Measurements from ENCODE around the gene KRT3.
"Not testable (repeated sequence)": the region's sequence is repeated elsewhere in the genome, so short reads cannot be mapped to it uniquely, and the experiment has no call there.

Gene KRT3

DNA sequence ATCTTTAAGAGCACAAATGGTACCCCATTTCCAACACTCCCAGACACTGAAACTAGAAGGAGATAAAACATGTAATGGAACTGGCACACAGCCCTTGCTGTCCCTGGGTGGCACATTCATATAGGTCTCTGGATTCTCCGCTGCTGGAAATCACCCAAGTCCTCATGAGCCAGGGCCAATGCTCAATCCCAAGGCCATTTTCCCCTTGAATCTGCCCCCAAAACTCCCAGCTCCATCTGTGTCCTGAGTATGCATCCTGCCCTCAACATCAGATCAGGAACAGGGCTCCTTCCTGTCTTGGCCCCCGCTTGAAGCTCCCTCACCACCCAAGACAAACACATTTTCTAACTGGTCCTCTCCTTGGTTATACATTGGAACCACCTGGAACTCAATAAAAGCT, 43.4 kb downstream of the KRT3 start:
- no peaks in the 10 kb centered on the region for H3K4me1 ChIP-seq (ENCODE audit: control insufficient read depth in 1 of 2, insufficient read depth in 2 of 2, low read length in 2 of 2)
- H3K27me3 ChIP-seq (ENCODE audit: control insufficient read depth in 1 of 2, insufficient read depth in 2 of 2, low read length in 2 of 2), result peaks cover 0 to 6% of the 10 kb centered on the region in 2 donors
- H3K9me3 ChIP-seq (ENCODE audit: control insufficient read depth in 1 of 2, low read length in 2 of 2), result no peaks in the 10 kb centered on the region

DNA sequence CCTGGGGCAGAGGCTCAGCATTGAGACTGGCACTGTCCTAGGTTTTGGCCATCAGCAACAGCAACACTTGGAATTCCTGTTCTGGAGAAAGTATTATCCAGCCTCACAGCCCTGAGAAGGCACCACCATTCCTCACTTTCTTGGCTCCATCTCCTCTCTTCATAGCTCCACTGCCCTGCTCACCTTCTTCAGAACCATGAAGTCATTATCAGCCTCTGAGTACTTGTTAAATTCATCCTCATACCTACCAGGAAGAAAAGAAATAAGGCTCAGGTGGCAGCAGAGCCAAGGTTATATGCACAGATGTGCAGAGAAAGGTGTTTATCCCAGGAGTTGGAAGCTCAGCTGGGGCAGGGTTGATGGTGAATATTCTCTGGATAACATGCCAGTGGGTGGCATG, 44.1 kb downstream of the KRT3 start:
- Histone ChIP-seq H3K4me1 (ENCODE audit: control insufficient read depth in 1 of 2, insufficient read depth in 2 of 2, low read length in 2 of 2) (no peaks in the 10 kb centered on the region), H3K9me3 (ENCODE audit: control insufficient read depth in 1 of 2, low read length in 2 of 2) (no peaks in the 10 kb centered on the region), H3K4me3 (ENCODE audit: low read depth in 1 of 2, low read length in 2 of 2) (no peak overlapping the region), H3K36me3 (ENCODE audit: control insufficient read depth in 1 of 2, insufficient read depth in 2 of 2, low read length in 2 of 2) (no peaks in the 10 kb centered on the region), H3K9ac (ENCODE audit: low read depth in 1 of 2, low read length in 2 of 2) (no peak overlapping the region), H3K27me3 (ENCODE audit: control insufficient read depth in 1 of 2, insufficient read depth in 2 of 2, low read length in 2 of 2) (peaks cover 0 to 11% of the 10 kb centered on the region in 2 donors), H3K27ac (ENCODE audit: low read depth, low read length) (no peak overlapping the region)

More for the DNA sequence above, 43.4 kb downstream of the KRT3 start:
- Histone ChIP-seq H3K36me3 (ENCODE audit: control insufficient read depth in 1 of 2, insufficient read depth in 2 of 2, low read length in 2 of 2) (no peaks in the 10 kb centered on the region), H3K27ac (ENCODE audit: low read depth, low read length) (no peak overlapping the region), H3K4me3 (ENCODE audit: low read depth in 1 of 2, low read length in 2 of 2) (no peak overlapping the region), H3K9ac (ENCODE audit: low read depth in 1 of 2, low read length in 2 of 2) (no peak overlapping the region)

DNA sequence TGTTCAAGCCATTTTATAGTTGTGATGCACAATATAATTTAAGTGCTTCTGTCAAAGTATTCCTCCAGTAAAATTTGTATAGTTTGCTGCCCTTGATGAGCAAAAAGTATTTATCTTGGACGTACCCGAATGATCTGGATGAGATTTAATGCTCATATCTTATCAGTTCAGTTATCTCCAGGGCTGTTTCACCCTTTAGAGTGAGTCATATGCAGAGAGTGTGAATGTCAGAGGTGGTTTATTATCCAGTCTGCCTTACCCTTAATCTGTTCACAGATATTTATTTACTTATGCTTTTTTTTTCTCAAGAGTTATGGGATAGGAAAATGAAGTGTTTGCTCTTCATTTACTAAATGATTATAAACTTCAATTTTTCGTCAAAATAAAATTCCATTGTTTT, 45.4 kb downstream of the KRT3 start:
- not testable (repeated sequence) for H3K9ac ChIP-seq (ENCODE audit: low read depth in 1 of 2, low read length in 2 of 2); H3K4me1 ChIP-seq (ENCODE audit: control insufficient read depth in 1 of 2, insufficient read depth in 2 of 2, low read length in 2 of 2); H3K4me3 ChIP-seq (ENCODE audit: low read depth in 1 of 2, low read length in 2 of 2); H3K9me3 ChIP-seq (ENCODE audit: control insufficient read depth in 1 of 2, low read length in 2 of 2); H3K36me3 ChIP-seq (ENCODE audit: control insufficient read depth in 1 of 2, insufficient read depth in 2 of 2, low read length in 2 of 2); H3K27ac ChIP-seq (ENCODE audit: low read depth, low read length)
- peaks cover 0 to 22% of the 10 kb centered on the region in 2 donors for H3K27me3 ChIP-seq (ENCODE audit: control insufficient read depth in 1 of 2, insufficient read depth in 2 of 2, low read length in 2 of 2)

DNA sequence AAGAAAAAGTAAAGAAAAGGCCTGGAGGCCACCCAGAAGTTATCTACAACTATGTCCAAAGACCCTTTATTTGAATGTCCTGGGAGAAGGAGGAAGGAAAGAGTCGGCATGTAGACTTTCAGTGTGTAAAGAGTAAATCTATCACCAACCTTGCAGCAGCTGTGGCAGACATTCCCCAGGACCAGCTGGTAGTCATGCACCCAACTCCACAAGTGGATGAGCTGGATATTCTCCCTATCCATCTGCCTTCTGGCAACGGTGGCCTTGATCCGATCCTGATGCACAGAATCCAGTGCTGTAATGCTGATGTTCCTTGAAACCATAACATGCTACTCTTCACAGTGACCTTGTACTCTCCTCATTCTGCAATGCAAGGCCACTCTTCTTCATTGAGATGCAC, 46.1 kb downstream of the KRT3 start:
- H3K9ac ChIP-seq (ENCODE audit: low read depth in 1 of 2, low read length in 2 of 2), result no peak overlapping the region
- no peak overlapping the region for H3K4me3 ChIP-seq (ENCODE audit: low read depth in 1 of 2, low read length in 2 of 2)
- no peaks in the 10 kb centered on the region for H3K36me3 ChIP-seq (ENCODE audit: control insufficient read depth in 1 of 2, insufficient read depth in 2 of 2, low read length in 2 of 2)
- H3K27me3 ChIP-seq (ENCODE audit: control insufficient read depth in 1 of 2, insufficient read depth in 2 of 2, low read length in 2 of 2), result peaks cover 0 to 22% of the 10 kb centered on the region in 2 donors
- no peaks in the 10 kb centered on the region for H3K4me1 ChIP-seq (ENCODE audit: control insufficient read depth in 1 of 2, insufficient read depth in 2 of 2, low read length in 2 of 2)
- H3K9me3 ChIP-seq (ENCODE audit: control insufficient read depth in 1 of 2, low read length in 2 of 2), result no peaks in the 10 kb centered on the region
- H3K27ac ChIP-seq (ENCODE audit: low read depth, low read length), result no peak overlapping the region

DNA sequence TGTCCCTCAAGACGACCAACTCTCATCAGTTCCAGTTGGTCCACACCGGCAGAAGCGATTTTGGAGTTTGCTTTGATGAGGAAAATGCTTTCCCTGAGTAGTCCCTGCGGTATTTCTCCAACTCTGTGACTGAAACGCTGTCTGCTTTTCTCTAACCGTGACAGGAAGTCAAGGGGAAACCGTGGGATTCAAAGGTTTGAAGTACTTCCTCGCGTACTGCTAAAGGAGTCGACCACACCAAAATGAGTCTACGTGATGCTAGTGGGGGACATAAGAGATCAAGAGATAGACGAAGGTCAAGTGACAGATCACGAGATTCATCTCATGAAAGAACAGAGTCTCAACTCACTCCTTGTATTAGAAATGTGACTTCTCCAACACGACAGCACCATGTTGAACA, 47.3 kb downstream of the KRT3 start:
- Histone ChIP-seq H3K27me3 (ENCODE audit: control insufficient read depth in 1 of 2, insufficient read depth in 2 of 2, low read length in 2 of 2) (peaks cover 0 to 22% of the 10 kb centered on the region in 2 donors), H3K9ac (ENCODE audit: low read depth in 1 of 2, low read length in 2 of 2) (no peak overlapping the region), H3K27ac (ENCODE audit: low read depth, low read length) (no peak overlapping the region), H3K4me3 (ENCODE audit: low read depth in 1 of 2, low read length in 2 of 2) (no peak overlapping the region), H3K36me3 (ENCODE audit: control insufficient read depth in 1 of 2, insufficient read depth in 2 of 2, low read length in 2 of 2) (no peaks in the 10 kb centered on the region), H3K4me1 (ENCODE audit: control insufficient read depth in 1 of 2, insufficient read depth in 2 of 2, low read length in 2 of 2) (no peaks in the 10 kb centered on the region), H3K9me3 (ENCODE audit: control insufficient read depth in 1 of 2, low read length in 2 of 2) (no peaks in the 10 kb centered on the region)

DNA sequence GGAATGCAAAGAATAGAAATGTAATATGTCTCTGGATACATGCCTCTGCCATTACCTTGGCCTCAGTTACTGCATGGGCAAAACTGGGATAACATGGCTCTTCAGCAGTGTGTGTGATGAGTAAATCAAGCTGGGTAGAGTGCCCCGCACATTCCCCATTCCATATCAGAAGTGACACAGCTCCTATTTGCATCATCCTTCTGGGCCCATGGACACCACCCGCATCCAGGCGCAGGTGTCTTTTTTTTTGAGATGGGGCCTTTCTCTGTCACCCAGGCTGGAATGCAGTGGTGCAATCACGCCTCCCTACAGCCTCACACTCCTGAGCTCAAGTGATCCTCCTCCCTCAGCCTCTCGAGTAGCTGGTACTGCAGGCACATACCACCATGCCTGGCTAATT, 50.4 kb downstream of the KRT3 start:
- no peaks in the 10 kb centered on the region for H3K9me3 ChIP-seq (ENCODE audit: control insufficient read depth in 1 of 2, low read length in 2 of 2)
- H3K27me3 ChIP-seq (ENCODE audit: control insufficient read depth in 1 of 2, insufficient read depth in 2 of 2, low read length in 2 of 2), result peaks cover 0 to 15% of the 10 kb centered on the region in 2 donors

DNA sequence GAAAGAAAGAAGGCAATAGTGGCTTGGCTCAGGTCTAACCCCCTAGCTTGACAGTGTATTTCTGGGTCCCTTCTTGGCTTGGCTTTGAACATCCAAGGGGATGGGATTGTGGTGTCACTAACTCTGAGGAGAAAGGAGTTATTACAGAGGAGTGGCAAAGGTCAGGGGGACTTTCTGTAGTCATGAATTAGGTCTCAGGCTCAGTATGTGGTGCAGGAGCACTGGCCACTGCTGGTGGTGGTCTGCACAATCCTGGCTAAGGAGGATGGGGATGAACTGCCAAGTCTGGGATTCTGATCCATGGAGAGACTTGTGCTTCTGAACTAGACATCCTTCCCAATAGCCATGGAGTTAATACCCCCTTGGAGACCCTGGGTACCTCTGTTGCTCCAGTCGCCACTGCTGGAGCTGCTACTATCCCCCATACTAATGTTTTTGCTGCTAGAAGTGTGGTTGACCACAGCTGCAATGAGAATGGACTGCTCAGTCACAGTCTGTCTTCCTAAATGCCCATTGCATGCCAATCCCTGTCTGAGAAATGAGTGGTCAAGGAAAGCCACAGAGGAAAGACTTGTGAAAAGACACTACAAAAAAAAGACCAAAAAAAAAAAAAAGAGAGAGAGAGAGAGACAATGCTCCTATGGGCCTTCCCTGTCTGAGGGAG, 51.3 kb downstream of the KRT3 start:
- no peak overlapping the region for H3K9ac ChIP-seq (ENCODE audit: low read depth in 1 of 2, low read length in 2 of 2)

More for the DNA sequence above, 50.4 kb downstream of the KRT3 start:
- H3K9ac ChIP-seq (ENCODE audit: low read depth in 1 of 2, low read length in 2 of 2), result no peak overlapping the region
- no peaks in the 10 kb centered on the region for H3K36me3 ChIP-seq (ENCODE audit: control insufficient read depth in 1 of 2, insufficient read depth in 2 of 2, low read length in 2 of 2)
- no peak overlapping the region for H3K27ac ChIP-seq (ENCODE audit: low read depth, low read length)
- H3K4me3 ChIP-seq (ENCODE audit: low read depth in 1 of 2, low read length in 2 of 2), result no peak overlapping the region
- H3K4me1 ChIP-seq (ENCODE audit: control insufficient read depth in 1 of 2, insufficient read depth in 2 of 2, low read length in 2 of 2), result no peaks in the 10 kb centered on the region

DNA sequence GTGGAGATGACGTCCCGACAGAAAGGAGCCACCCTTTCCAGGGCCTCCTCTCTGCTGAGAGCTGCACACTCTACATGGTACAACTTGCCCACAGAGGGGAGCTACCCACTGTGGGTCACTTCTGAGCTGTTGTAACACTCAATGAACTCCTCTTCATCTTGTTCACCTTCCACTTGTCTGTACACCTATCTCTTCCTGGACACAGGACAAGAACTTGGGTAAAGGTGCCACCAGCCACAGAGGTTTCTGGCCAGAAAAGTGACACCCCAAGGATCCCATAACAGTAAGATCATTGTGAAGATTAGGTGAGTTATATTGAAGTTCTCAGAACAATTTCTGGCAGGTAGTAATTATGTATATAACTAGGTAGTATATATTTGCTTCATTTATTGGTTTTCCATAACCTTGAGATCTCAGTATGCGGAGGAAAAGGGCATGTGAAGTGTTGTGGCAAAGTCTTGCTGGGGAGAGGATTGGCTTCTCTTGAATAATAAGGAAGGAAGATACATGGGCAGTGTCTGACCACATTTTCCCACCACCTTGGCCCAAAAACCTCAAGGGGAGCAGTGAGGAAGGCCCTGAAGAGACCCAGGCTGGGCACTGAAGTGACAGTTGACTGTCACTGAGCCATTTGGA, 53.0 kb downstream of the KRT3 start:
- H3K4me1 ChIP-seq (ENCODE audit: control insufficient read depth in 1 of 2, insufficient read depth in 2 of 2, low read length in 2 of 2), result no peaks in the 10 kb centered on the region
- H3K9me3 ChIP-seq (ENCODE audit: control insufficient read depth in 1 of 2, low read length in 2 of 2), result no peaks in the 10 kb centered on the region
- H3K27ac ChIP-seq (ENCODE audit: low read depth, low read length), result no peak overlapping the region
- H3K27me3 ChIP-seq (ENCODE audit: control insufficient read depth in 1 of 2, insufficient read depth in 2 of 2, low read length in 2 of 2), result peaks cover 0 to 15% of the 10 kb centered on the region in 2 donors
- H3K9ac ChIP-seq (ENCODE audit: low read depth in 1 of 2, low read length in 2 of 2), result no peak overlapping the region
- H3K36me3 ChIP-seq (ENCODE audit: control insufficient read depth in 1 of 2, insufficient read depth in 2 of 2, low read length in 2 of 2), result no peaks in the 10 kb centered on the region
- H3K4me3 ChIP-seq (ENCODE audit: low read depth in 1 of 2, low read length in 2 of 2), result no peak overlapping the region

More for the DNA sequence above, 51.3 kb downstream of the KRT3 start:
- peaks cover 0 to 15% of the 10 kb centered on the region in 2 donors for H3K27me3 ChIP-seq (ENCODE audit: control insufficient read depth in 1 of 2, insufficient read depth in 2 of 2, low read length in 2 of 2)
- H3K9me3 ChIP-seq (ENCODE audit: control insufficient read depth in 1 of 2, low read length in 2 of 2), result no peaks in the 10 kb centered on the region
- H3K4me3 ChIP-seq (ENCODE audit: low read depth in 1 of 2, low read length in 2 of 2), result no peak overlapping the region
- no peak overlapping the region for H3K27ac ChIP-seq (ENCODE audit: low read depth, low read length)
- H3K36me3 ChIP-seq (ENCODE audit: control insufficient read depth in 1 of 2, insufficient read depth in 2 of 2, low read length in 2 of 2), result no peaks in the 10 kb centered on the region
- no peaks in the 10 kb centered on the region for H3K4me1 ChIP-seq (ENCODE audit: control insufficient read depth in 1 of 2, insufficient read depth in 2 of 2, low read length in 2 of 2)

DNA sequence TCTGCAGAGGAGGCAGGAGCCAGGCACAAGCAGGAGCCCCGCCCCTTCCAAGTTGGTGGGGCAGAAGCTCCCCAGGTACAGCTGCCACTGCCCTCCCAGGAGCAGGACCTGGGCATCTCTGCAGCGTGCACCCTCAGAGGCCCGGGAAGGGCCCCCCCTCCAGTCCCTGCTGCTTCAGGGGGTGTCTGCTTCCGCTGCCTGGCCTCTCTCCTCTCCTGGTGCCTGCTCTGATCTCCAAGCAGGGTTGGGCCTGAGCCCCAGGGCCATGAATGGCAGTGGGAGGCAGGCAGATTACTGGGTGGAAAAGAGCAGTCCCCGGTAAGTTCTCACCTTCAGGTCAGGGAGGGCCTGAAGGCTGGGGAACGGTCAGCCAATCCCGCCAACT, 53.7 kb downstream of the KRT3 start:
- H3K9ac ChIP-seq (ENCODE audit: low read depth in 1 of 2, low read length in 2 of 2), result no peak overlapping the region
- H3K36me3 ChIP-seq (ENCODE audit: control insufficient read depth in 1 of 2, insufficient read depth in 2 of 2, low read length in 2 of 2), result no peaks in the 10 kb centered on the region
- no peak overlapping the region for H3K27ac ChIP-seq (ENCODE audit: low read depth, low read length)
- H3K27me3 ChIP-seq (ENCODE audit: control insufficient read depth in 1 of 2, insufficient read depth in 2 of 2, low read length in 2 of 2), result peaks cover 0 to 15% of the 10 kb centered on the region in 2 donors
- H3K9me3 ChIP-seq (ENCODE audit: control insufficient read depth in 1 of 2, low read length in 2 of 2), result no peaks in the 10 kb centered on the region
- no peak overlapping the region for H3K4me3 ChIP-seq (ENCODE audit: low read depth in 1 of 2, low read length in 2 of 2)
- H3K4me1 ChIP-seq (ENCODE audit: control insufficient read depth in 1 of 2, insufficient read depth in 2 of 2, low read length in 2 of 2), result no peaks in the 10 kb centered on the region

DNA sequence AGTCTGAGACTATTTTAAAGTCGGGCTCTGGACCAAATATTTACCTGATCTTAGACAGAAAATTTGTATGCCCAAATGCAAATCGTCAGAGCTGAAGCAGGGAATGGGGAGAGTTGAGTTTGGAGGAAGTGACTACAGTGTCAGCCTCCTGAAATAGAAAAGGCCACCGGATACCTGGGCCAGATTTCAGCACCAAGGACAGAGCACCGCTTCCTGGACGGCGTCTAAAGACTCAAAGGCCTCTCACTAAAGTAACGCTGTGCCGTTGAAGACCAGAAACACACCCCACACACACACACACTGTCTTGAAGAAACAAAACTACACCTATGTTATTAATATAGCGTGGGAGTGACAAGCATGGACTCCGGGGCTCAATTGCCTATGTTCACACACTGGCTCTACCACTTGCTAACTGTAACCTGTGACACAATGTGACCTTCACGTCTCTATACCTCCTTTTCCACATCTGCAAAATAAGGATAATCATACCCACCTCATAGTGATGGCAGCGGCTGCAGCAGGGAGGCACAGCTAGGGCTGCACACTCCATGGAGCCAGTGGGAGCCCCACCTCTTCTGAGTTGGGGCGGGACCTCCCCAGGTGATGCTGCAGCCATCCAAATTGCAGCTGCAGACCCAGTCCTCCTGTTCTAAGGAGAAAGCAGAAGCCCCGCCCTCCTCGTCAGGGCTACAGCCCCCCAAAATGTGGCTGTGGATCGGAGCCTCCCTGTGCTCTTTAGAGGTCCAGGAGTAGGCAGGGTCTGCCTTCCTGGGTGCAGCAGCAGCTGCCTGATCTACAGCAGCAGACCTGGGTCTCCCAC, 54.3 kb downstream of the KRT3 start:
- Histone ChIP-seq H3K9ac (ENCODE audit: low read depth in 1 of 2, low read length in 2 of 2) (no peak overlapping the region), H3K36me3 (ENCODE audit: control insufficient read depth in 1 of 2, insufficient read depth in 2 of 2, low read length in 2 of 2) (no peaks in the 10 kb centered on the region), H3K4me1 (ENCODE audit: control insufficient read depth in 1 of 2, insufficient read depth in 2 of 2, low read length in 2 of 2) (no peaks in the 10 kb centered on the region), H3K27ac (ENCODE audit: low read depth, low read length) (no peak overlapping the region), H3K27me3 (ENCODE audit: control insufficient read depth in 1 of 2, insufficient read depth in 2 of 2, low read length in 2 of 2) (peaks cover 0 to 10% of the 10 kb centered on the region in 2 donors), H3K4me3 (ENCODE audit: low read depth in 1 of 2, low read length in 2 of 2) (no peak overlapping the region), H3K9me3 (ENCODE audit: control insufficient read depth in 1 of 2, low read length in 2 of 2) (no peaks in the 10 kb centered on the region)
